Tibial artery (tissue), 4 donors: ENCODE results near the gene WDR4.
"Not testable (repeated sequence)": the region's sequence is repeated elsewhere in the genome, so short reads cannot be mapped to it uniquely, and the experiment has no call there.

Experiments
- DNase-seq, 2 donors: peaks; one replicate each; pipeline ENCODE4 v3.0.0-alpha.2; 2019
- H3K27ac ChIP-seq, 2 donors: fragments of 200-600 bp; sonication (generic) in 1 of 2; 1 replicate in 1 of 2; 2 replicates in 1 of 2; pipeline ENCODE4 v1.5.1; 2018 to 2019; ENCODE audit warnings: mild to moderate bottlenecking in 1 of 2
- H3K27me3 ChIP-seq, 2 donors: fragments of 200-600 bp; sonication (generic) in 1 of 2; one replicate each; pipeline versions ENCODE4 v1.5.1 to v1.6.0; 2016 to 2019
- H3K36me3 ChIP-seq, 3 donors: fragments of 200-600 bp; sonication (generic) in 2 of 3; one replicate each; pipeline ENCODE4 v1.5.1; 2016 to 2019; ENCODE audit warnings: mild to moderate bottlenecking in 2 of 3
- H3K4me1 ChIP-seq, 4 donors: fragments of 200-600 bp; sonication (generic) in 2 of 4; 1 replicate in 3 of 4; 2 replicates in 1 of 4; pipeline ENCODE4 v1.5.1; 2016 to 2019
- H3K4me3 ChIP-seq, 2 donors: fragments of 200-600 bp; sonication (generic) in 1 of 2; 1 replicate in 1 of 2; 2 replicates in 1 of 2; pipeline ENCODE4 v1.5.1; 2018 to 2019; ENCODE audit warnings: mild to moderate bottlenecking in 2 of 2
- H3K9me3 ChIP-seq, 3 donors: fragments of 200-600 bp; sonication (generic) in 1 of 3; one replicate each; pipeline ENCODE4 v1.5.1; 2016 to 2019
- CTCF ChIP-seq, 2 experiments: fragments of 200-600 bp in 1 of 2; fragments of 450-650 bp in 1 of 2; IDR thresholded peaks; one replicate each; pipeline ENCODE4 v1.5.1; 2017 to 2019; ENCODE audit warnings: antibody characterized with exemption in 2 of 2, mild to moderate bottlenecking in 1 of 2, moderate library complexity in 1 of 2
- intact Hi-C: fragments of 100-400 bp; cut with DNase I; formaldehyde crosslinking; loops from one replicate; pipeline ENCODE4 v1.15.0; 2023; ENCODE audit warnings: low total_unique reads

The WDR4 gene

DNA sequence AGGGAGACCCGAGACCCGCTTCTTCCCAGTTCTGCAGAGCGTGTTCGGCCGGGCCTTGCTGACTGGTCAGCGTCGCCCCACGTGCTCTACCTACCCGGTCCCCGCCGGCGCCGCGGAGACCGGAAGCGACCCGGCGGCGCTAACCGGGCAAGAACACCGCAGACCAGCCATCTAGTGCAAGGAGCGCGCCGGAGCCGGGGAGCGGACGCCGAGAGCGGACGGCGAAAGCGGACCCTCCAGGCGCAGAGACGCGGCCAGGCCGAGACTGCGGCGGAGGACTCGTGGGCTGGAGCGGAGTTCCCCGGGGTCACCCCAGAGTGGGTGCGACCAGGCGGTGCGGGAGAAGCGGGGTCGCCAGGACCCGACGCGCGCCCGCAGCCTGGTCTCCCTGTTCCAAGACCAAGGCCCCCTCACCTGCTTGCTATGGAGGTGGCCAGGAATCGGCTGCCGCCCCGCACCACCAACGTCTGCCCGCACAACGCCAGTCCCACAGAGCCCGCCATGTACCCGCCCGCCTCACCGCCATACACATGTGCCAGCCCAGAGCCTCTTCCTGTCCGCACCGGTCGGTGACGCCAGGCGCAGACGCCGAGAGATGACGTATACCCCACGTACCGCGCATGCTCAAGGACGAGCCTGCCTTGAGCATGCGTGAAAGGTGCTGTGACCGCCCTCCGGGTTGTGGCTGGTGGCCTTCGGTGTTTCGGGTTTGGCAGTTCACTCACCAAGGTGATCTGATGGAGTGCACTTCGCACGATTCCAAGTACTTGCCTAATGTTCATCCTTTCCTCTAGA lies at the start of gene WDR4:
WDR4 (minus strand) TSS at position 547 of the 795 bp plus-strand sequence; CDS start at position 503, 44 bp downstream.
- no peaks in the 10 kb centered on the region for H3K27me3 ChIP-seq
- peak; percentile 95 to 98 for DNase-seq
- intact Hi-C loops, result loop anchor here (10.0 kb wide), 1 partner anchor 1704 kb away; no protein-coding TSS in a partner anchor
- peak within 1 kb of the TSS; percentile 75 to 82 for H3K27ac ChIP-seq
- H3K4me3 ChIP-seq, result peak within 1 kb of the TSS; percentile 64 to 95
- peaks cover 4 to 24% (median 9%) of the 10 kb centered on the region in 3 donors for H3K36me3 ChIP-seq
- TF ChIP-seq CTCF (IDR thresholded peaks at IDR 0.05), result no peak
- peaks cover 0 to 15% (median 11%) of the 10 kb centered on the region in 4 donors for H3K4me1 ChIP-seq
- H3K9me3 ChIP-seq, result no peaks in the 10 kb centered on the region

DNA sequence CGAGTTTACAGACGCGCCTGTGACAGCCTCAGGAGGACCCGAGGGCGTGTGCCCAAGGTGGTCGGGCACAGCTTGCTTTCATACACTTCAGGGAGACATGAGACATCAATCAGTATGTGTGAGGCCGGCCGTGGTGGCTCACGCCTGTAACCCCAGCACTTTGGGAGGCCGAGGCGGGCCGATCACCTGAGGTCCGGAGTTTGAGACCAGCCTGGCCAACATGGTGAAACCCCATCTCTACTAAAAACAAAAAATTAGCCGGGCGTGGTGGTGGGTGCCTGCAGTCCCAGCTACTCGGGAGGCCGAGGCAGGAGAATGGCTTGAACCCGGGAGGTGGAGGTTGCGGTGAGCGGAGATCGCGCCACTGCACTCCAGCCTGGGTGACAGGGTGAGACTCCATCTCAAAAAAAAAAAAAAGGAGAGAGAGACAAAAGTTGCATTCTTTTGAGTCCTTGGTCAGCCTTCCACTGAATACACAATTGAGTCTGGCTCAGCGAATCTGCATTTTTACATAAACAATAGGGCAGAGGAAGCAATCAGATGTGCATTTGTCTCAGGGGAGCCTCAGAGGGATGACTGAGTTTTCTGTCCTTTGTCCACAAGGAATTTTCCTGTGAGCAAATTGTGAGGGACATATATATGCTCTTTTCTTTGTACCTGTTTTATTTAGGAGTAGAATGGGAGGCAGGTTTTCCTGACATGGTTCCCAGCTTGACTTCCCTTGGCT lies 48.3 kb upstream of the WDR4 start:
- intact Hi-C loops, result loop anchor here (10.0 kb wide), 1 partner anchor 47 kb away; the partner anchor contains the start of gene PKNOX1
- H3K9me3 ChIP-seq, H3K27ac ChIP-seq, H3K27me3 ChIP-seq, DNase-seq, H3K4me1 ChIP-seq, H3K36me3 ChIP-seq, H3K4me3 ChIP-seq: not testable (repeated sequence)

DNA sequence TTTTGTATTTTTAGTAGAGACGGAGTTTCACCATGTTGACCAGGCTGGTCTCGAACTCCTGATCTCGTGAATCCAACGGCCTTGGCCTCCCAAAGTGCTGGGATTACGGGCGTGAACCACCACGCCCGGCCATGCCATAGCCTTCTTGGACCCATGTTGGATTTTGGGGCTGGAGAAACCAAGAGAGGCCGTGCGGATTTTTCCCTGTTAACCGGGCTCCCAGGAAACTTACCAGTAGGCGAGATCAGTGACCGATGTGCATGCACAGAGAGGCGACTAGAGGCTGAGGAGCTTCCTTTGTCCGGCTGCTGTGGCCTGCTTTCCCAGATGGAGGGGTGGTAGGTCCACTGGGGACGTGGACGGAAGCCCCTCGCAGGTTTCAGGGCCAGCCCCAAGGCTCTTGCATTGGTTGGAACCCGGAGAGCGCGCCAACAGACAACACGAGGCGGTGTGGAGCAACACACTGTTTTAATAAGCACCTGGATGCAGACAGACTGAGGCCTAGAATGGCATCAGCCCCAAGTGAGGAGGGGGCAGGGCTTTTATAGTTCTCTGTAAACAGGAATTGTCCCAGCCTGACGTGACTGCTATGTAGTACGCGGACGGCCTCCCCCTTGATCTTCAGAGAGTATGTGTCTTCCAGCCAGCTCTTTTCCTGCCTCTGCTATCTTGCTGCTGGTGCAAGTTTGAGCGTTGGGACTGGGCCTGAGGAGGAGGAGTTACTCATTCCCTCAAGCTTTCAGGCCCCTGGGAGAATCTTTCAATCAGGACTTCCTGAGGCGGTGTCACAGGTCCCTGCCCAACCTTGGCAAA lies 46.0 kb upstream of the WDR4 start, which contains the start of gene ERVH48-1:
ERVH48-1 (minus strand) TSS at position 517 of the 813 bp plus-strand sequence. CDS start 6,624 bp downstream, outside the sequence.
- no peak for TF ChIP-seq CTCF (IDR thresholded peaks at IDR 0.05)
- intact Hi-C loops, result loop anchor here (10.0 kb wide), 1 partner anchor 49 kb away; the partner anchor contains the start of gene PKNOX1
- H3K4me1 ChIP-seq, result peaks cover 0 to 10% (median 3%) of the 10 kb centered on the region in 4 donors
- H3K4me3 ChIP-seq, result no peak within 1 kb of the TSS
- H3K27ac ChIP-seq, result no peak within 1 kb of the TSS
- no peak for DNase-seq
- no peaks in the 10 kb centered on the region for H3K27me3 ChIP-seq
- H3K36me3 ChIP-seq, result no peaks in the 10 kb centered on the region
- no peaks in the 10 kb centered on the region for H3K9me3 ChIP-seq

DNA sequence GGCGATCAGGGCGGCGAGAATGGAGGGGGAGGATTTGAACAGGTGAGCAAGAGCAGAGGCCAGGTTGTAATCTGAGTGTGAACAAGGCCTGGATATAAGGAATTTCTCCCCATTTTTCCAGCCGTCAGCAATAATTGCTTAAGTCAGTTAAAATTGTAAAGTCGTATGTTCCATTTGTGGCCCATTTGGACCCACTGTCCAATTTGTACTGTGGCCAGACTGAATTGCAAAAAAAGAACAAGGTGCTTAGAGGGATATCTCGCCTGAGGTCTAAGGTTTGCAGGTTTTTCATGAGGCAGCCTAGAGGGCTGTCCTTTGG lies 45.1 kb upstream of the WDR4 start:
- H3K27ac ChIP-seq, result no peak overlapping the region
- intact Hi-C loops, result loop anchor here (10.0 kb wide), 1 partner anchor 50 kb away; the partner anchor contains the start of gene PKNOX1
- H3K36me3 ChIP-seq, result no peaks in the 10 kb centered on the region
- H3K27me3 ChIP-seq, result no peaks in the 10 kb centered on the region
- H3K9me3 ChIP-seq, result no peaks in the 10 kb centered on the region
- no peak for DNase-seq
- H3K4me1 ChIP-seq, result peaks cover 0 to 10% (median 3%) of the 10 kb centered on the region in 4 donors
- H3K4me3 ChIP-seq, result no peak overlapping the region
- no peak for TF ChIP-seq CTCF (IDR thresholded peaks at IDR 0.05)

GRCh38 chr21:42923553-42924432 lies 44.5 kb upstream of the WDR4 start:
- Histone ChIP-seq H3K4me3 (no peak overlapping the region), H3K4me1 (peaks cover 0 to 10% (median 3%) of the 10 kb centered on the region in 4 donors), H3K27ac (no peak overlapping the region), H3K36me3 (no peaks in the 10 kb centered on the region), H3K9me3 (no peaks in the 10 kb centered on the region), H3K27me3 (no peaks in the 10 kb centered on the region)
- intact Hi-C loops, result loop anchor here (10.0 kb wide), 1 partner anchor 51 kb away; the partner anchor contains the start of gene PKNOX1
- DNase-seq, result peak; percentile 79 to 85
- peak; percentile 81 to 84 for TF ChIP-seq CTCF (IDR thresholded peaks at IDR 0.05)
